ENCODE results near the gene HHAT. TPM values are rescaled to one million over a fixed set of nuclear protein-coding genes. Genes with fewer than 3 reads are reported as not detected.
"Not testable (repeated sequence)": the region's sequence is repeated elsewhere in the genome, so short reads cannot be mapped to it uniquely, and the experiment has no call there.

HHAT gene
- total RNA-seq, 1 experiment from 2014 or later: 4.4 TPM

DNA sequence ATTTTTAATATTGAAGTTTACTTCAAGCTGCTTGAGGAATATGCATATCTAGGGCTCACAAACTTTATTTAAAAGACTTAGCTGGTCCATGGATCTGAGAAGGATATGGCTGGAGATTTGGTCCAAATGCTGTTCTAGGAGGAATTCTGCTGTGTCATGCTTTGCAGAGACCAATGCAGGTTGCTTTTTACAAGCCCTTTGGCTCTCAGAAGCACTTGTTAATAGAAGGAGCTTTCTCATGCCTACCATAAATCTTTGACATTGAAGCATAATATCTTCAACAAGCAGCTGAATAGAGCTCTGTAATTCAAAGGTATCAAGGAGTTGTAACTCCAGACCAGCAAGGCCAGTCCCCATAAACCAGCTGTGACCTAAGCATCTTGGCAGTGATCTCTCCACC lies 299.1 kb downstream of the HHAT start:
- DNase-seq (ENCODE audit: extremely low read depth, low read depth): peak; percentile 19

DNA sequence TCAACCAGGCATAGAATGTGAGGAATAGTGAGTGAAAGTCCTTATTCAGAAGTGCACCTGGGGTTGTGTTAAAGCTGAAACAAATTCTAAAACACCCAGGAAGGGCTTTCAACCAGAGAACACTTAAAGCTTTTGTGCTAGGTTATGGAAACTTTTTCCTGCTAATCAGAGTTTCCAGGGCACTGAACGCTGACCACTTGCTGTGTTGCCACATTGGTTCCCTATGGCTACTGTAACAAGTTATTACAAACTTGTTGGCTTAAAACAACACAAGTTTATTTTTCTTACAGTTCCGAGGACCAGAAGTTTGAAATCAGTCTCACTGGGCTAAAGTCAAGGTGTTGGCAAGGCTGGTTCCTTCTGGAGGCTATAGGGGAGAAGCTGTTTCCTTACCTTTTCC lies 300.6 kb downstream of the HHAT start:
- no peak for DNase-seq (ENCODE audit: extremely low read depth, low read depth)

DNA sequence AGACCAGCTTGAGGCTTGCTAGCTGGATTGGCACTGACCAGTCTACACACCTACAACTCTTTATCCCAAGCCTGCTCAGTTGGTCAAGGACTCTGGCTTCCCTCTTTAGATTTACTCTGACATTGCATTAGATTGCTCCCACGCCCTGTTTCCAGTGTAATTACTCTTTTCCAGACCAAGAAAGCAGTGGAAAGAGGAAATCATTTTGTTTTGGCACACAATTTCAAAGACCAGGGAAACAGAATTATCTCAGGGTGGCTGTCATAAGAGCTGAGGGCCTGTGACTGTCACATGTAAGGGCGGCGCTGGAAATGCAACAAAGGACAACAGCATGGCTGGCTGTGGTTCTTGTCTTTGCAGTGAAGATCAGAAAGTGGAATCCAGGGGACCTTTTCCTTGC lies 302.7 kb downstream of the HHAT start:
- no peak for DNase-seq (ENCODE audit: extremely low read depth, low read depth)

DNA sequence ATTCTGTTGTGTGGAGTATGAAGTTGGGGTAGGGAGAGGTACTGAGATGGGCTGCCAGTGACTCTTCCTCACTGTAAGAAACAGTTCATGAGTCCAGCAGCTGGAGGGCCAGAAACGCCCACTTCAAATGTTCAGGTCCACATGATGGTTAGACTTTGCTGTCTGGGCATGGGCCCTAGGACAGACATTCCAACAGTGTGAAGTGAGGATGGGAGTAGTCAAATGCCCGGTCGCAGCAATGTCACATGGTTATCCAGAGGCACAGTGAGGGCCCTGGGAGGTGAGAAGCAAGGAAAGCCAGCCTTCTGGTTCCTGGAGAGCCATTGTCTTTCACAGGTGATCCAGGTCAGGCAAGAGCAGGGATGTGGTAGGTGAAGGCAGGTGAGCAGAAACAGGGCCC lies 304.4 kb downstream of the HHAT start:
- DNase-seq (ENCODE audit: extremely low read depth, low read depth): no peak

DNA sequence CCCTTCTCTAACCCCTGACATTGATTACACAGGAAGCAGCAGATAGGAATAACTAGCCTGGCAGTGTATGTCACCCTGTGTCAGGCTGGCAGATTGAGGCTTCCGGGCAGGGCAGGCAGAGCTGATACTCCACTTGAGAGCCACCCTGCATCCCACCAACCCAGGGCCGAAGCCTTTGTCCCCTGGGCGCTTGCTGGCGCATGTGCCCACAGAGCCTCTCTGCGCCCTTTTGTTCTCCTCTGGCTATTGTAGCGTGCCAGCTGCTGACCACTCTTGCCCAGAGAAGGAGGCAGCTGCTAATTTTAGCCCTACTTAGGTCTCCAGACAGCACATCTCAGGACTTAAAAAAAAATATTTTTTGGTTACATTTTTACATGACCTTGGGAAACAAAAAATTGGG lies 304.9 kb downstream of the HHAT start:
- DNase-seq (ENCODE audit: extremely low read depth, low read depth): no peak

DNA sequence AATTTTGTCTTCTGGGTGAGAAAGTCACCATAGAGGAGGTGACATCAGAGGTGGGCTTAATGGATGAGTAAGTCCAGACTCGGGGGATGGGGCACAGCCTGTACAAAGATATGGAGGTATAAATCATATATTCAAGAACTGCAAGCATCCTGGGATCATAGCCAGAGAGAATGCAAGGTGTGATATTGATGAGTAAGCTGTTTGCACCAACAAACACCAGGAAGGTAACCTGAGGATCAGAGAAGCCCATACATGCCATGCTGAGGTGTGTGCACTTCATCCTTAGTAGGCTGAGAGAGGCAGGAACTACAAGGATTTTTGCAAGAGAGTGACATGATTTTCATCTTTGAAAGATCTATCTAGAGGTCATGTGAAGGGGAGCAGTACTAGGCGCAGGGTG lies 306.4 kb downstream of the HHAT start:
- DNase-seq (ENCODE audit: extremely low read depth, low read depth): no peak

DNA sequence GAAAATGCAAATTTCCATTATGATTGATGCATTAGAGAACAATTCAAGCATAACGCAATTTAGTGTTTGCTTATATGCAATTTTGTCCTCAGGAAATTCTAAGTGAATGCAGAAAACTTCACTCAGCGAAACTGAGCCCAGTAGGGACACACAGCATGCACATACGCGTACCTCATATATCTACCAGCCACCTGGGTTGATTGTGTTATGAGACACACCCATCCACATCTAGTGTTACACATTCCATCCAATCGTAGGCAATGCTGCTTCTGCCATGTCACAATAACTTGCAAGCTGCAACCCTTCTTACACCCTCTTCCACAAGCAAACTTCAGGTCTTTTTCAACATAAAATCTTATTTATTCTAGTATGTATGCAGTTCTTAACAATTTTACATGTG lies 312.9 kb downstream of the HHAT start:
- no peak for DNase-seq (ENCODE audit: extremely low read depth, low read depth)

DNA sequence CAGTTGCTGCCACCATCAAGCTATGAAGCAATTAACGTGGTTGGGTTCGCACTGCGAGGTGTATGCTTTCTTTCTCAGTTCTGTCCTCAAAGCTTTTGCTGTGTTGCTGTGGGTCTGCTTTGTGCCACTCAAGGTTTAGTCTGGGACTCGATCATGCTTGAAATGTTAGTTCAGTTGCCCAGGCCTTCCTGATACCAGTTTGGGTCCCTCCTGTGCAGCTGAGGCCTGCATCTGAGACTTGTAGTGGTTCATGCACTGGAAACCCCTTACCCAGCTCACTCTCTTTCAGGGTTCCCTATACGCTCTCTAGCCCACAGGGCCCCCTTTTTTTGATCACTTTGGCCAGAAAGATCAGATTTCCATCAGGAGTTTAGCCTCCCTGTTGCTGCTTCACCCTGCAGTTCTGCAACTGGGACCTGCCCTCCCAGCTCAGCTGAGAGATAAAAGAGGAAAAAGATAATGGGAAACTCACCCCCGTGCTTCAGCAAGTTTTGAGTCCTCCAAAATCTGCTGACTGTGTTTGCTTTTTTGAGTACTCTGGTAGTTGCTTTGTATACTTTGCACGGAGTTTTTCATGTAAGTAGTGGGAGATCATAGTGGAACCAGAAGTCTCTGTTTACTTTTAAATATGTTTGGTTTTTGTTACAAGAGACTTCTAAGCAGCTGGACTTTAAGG lies 317.0 kb downstream of the HHAT start:
- DNase-seq (ENCODE audit: extremely low read depth, low read depth): no peak

DNA sequence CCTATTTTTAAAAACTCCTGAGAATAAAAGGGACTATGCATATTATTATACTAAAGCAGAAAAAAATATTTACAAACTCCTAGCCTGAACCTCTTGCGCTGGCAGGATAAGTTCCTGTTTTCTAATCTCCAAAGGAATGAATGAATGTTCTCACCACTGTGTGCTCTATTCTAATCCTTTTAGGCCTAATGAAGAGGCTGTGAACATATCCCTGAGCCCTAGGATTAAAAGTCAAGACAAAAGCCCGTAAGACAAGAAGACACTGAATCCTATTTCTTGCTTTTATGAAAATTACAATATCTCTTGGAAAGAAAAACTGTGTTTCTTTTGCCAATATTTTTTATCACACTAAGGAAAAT lies 317.5 kb downstream of the HHAT start:
- no peak for DNase-seq (ENCODE audit: extremely low read depth, low read depth)

DNA sequence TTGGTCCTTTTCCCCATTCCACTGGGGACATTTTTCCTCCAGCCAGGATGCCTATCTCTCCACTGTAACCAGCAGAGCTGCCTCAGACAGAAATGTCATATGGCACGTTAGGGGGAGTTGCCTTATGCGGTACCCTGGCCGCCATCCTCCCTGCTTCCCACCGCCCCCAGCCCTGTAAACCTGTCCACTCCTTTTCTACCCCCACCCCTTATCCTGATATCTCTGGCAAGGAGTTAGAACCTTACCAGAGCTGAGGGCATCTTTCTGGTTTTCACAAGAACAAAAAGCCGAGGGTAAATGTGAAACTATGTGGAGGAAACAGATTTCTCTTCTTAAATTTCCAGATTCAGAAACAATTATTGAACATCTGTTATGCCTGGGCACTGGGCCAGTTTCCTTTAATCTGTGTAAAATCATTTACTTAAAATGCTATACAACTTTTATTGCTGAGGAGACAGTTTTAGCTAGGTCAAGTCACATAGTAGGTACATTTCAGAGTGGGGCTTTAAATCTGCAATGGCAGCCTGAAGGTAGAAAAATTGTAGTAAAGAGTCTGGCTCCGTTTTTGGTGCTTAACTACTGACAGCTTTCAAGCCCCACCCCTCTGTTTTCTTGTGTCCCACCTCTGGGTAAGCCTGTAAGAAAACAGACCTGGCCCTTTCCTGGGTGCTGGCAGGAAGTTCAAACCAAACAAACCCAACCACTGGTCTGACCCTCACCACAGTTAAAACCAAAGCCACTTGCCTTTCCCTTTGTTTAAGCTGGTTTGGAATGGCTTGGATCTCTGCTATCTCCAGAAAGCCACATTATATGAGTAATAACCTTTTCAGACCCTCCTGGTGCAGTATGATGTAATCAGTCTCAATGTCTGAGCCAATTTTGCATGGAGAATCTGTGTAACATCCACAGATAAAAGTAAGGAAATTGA lies 319.0 kb downstream of the HHAT start:
- no peak for DNase-seq (ENCODE audit: extremely low read depth, low read depth)

DNA sequence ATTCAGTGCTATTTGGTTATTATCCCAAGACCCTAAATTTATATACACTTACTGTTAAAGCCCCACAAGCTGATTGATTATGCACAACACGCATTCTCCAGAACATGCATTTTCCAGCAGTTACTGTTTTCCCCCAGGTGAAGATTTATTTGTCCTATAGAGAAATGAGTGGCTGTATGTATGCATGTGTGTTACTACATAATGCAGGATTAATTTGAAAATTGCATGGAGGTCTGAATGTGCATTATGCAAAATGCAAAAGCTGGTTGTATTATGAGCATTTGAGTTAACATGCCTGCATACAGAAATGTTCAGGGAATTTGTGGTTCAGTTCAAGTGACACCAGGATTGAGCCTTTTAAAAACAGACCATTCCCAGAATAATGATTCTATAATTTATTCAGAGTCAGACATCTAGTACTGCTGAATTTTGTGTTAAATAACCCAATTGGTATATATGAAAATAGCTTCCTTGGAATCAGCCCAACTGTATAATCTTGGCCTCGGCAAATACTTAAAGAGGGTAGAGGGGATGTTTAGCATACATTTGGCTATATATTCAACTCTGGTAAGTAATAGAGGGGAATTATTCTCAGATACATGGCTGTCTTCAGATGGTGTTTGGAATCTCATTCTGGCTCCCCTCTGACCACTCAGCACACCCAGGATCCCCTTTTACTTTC lies 320.0 kb downstream of the HHAT start:
- no peak for DNase-seq (ENCODE audit: extremely low read depth, low read depth)

DNA sequence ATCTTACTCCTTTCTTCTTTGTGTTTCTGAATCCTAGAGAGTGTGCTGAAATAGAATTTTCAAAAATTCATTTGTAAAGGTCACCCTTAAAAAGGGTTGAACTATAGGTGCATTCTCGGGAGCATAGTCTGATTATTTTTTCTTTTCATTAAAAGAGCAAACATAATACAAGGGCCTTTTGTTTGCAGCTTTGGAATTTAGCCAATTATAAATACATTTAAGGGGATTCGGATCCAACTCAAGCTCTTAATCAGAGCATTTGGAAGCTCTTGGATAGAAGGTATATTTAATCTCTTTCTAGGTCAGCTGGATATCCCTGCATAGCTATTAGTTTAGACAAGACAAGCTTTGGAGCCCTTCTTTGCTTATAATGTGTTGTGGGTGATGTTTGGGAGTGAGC lies 321.7 kb downstream of the HHAT start:
- no peak for DNase-seq (ENCODE audit: extremely low read depth, low read depth)

DNA sequence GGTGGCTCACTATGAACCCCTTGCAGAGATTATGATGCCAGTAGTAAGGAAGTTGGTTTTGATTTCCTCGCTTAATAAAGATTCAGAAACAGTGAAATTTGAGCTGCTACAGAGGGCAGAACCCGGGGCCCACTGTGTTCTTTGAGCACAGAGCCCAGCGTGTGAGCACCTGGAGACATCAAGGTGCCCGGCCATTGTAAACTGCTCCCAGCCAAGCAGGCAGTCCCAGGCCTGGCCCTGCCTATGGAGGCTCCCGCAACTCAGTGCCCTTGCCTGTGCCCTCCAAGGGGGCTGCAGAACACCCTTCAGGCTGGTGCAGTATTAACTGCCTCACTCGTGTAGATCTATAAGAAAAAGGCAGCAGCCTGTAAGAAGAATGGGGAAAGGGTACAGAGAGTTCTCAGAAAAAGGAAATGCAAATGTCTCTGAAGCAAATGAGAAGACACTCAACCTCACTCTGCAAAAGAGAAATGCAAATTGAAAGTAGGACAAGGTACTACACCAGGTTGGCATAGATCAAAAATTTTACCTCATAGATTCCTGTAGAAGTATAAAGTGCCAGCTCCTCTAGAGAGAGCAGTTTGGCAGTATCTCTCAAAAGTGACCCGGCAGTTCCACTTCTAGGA lies 323.7 kb downstream of the HHAT start:
- DNase-seq (ENCODE audit: extremely low read depth, low read depth): no peak

DNA sequence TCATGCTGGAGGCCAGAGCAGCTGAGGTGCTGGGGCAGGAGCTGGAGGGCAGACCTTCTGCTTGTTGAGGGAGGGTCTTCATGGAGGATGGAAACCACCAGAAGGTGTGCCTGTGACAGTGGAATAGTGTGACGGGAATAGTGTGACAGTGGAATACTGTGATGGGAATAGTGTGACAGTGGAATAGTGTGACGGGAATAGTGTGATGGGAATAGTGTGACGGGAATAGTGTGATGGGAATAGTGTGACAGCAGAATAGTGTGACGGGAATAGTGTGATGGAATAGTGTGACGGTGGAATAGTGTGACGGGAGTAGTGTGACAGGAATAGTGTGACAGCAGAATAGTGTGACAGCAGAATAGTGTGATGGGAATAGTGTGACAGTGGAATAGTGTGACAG lies 325.1 kb downstream of the HHAT start:
- no peak for DNase-seq (ENCODE audit: extremely low read depth, low read depth)

DNA sequence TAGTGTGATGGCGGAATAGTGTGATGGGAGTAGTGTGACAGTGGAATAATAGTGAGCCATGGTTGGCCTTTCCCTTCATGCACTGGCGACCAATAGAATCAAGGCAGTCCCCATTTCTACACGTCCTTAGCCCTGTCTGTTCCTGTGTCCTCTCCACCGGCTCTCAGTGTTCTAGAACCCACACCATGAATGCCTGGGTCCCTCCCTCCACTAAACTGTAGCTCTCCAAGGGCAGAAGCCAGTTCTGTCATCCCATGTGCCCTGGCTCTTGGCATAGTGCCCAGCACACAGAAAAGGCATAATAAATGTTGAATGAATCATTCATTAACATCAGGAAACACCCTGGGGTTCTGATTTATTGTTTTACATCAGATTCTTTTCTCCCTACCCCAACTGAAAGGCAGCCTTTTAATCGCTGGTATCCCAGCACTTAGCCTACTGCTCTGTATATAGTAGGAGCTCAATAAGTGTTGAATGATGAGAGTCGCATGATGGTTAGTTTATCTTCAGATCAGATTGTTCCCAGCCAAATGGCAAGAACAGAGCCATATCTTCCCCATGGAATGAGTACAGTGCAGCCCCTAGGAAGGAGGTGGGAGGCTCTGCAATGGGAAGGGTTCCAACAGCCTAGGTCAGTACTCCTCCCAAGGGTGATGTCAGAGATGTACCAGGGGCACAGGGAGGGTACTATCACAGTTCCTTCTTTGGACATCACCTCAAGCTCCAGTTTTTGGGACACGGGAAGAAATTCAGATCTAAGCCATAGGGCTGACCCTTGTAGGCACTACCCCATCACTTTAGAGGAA lies 325.7 kb downstream of the HHAT start:
- DNase-seq (ENCODE audit: extremely low read depth, low read depth): no peak

DNA sequence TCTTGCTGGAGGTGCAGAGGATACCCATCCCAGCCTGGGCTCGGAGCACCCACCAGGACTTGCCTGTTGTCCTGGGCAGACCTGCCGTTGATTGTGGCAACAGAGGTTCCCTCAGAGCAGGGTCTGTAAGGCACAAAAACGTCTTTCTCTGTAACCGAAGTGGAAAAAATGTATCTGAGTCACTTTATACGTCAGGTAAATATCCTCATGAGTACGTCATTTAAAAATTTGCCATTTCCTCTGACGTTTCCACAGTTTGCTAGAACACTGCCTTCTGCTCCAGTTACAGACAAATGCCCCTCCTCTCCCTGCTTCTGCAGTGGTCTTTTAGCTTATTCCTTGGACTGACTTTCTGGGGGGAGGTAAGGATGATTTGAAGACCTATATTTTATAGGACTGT lies 326.8 kb downstream of the HHAT start:
- DNase-seq (ENCODE audit: extremely low read depth, low read depth): no peak

DNA sequence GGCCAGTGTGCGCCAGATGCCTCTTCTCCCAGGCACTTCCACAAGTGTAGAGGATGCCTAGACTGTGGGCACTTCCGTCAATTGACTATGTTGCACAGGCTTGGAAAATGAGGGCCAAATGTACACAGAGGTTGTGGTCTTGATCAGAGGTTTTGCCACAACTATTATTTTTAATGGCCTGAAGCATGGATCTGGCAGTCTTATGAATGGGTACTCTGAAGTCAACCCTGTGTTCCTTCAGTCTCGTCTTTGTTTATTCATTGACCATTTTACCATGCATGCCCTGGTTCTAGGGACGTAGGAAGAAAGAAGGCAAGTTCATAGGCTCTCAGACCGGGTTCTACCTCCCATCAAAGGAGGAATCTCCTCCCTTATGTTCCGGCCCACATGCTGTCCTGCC lies 329.1 kb downstream of the HHAT start:
- DNase-seq (ENCODE audit: extremely low read depth, low read depth): no peak

DNA sequence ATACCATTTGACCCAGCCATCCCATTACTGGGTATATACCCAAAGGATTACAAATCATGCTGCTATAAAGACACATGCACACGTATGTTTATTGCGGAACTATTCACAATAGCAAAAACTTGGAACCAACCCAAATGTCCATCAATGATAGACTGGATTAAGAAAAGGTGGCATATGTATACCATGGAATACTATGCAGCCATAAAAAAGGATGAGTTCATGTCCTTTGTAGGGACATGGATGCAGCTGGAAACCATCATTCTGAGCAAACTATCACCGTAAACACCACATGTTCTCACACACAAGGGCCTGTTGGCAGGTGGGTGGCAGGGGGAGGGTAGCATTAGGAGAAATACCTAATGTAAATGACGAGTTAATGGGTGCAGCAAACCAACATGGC lies 332.8 kb downstream of the HHAT start:
- not testable (repeated sequence) for DNase-seq (ENCODE audit: extremely low read depth, low read depth)

DNA sequence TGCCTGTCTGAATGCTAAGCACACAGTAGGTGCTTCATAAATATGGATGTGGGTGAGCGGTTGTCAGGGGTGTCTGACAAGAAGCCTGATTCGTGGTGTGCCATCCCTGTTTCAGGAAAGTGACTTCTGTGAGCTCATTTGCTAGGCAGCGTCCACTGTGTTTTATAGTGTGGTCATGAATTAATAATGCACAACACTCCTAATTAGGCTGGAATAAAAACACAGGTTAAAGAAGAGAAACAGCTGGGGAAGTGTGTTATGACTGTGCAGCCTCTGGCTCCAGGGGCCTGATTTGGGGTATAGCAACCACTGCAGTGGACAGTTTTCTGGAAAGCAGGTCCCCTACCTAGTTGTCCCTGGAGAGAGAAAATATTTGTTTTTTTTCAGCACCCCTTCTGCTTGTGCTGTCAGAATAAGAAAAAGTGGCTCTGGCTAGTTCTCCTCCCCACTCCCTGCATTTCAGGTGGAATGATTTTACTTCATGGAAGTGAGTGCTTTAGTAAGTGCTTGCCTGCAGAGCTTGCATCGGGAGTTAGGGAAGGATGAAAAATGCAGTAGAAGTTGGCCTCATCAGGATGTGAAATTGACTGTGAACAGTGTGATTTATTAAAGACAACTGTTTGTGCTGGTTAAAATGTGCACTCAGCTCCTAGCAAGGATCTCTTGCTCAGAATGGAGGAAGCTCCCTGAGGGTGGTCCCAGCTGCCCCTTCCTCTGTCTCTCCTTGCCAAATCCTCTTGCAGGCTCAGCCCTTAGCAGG lies 333.8 kb downstream of the HHAT start:
- DNase-seq (ENCODE audit: extremely low read depth, low read depth): no peak

Data from NCI-H460 (cell line).